ENCODE measurements around the gene DCUN1D5.
"Not testable (repeated sequence)": the region's sequence is repeated elsewhere in the genome, so short reads cannot be mapped to it uniquely, and the experiment has no call there.

DCUN1D5 gene

GRCh38 chr11:103053997-103054396, 38.0 kb downstream of the DCUN1D5 start:
- no peak for DNase-seq

- no peak for DNase-seq
These were observed 40.0 kb downstream of the DCUN1D5 start for GRCh38 chr11:103051981-103052380.

- no peak for DNase-seq
These were observed 40.7 kb downstream of the DCUN1D5 start for GRCh38 chr11:103051151-103051801.

- no peak for DNase-seq
These were observed 41.6 kb downstream of the DCUN1D5 start for GRCh38 chr11:103050351-103050750.

- no peak for DNase-seq
These were observed 44.1 kb downstream of the DCUN1D5 start for GRCh38 chr11:103047837-103048236.

- no peak for DNase-seq
These were observed 47.9 kb downstream of the DCUN1D5 start for GRCh38 chr11:103043826-103044678.

GRCh38 chr11:103042161-103042560, 49.8 kb downstream of the DCUN1D5 start:
- DNase-seq = no peak

DNA sequence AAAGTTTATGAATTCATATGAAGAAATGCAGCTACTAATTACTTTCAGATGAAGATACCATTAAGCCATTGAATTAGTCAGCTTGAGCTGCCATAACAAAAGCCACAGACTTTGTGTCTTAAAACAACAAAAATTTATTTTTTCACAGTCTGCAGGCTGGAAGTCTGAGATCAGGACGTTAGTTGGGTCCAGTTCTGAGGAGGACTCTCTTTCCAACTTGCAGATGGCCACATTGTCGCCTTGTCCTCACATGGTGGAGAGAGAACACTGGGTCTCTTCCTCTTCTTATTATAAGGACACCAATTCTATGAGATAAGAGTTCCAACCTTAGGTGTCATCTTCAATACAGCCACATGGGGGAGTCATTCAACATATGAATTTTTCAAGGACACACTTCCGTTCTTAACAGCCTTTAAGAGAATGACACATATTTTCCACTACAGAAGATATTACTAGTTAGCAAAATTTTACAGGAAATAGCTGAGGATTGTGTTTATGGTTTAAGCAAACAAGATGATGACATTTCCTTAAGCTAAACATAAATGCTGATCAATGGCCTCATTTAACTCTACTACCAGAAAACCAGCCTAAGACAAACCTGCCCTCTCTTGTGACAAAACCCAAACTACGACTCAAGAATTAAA, 56.0 kb downstream of the DCUN1D5 start:
- DNase-seq = no peak

- no peak for DNase-seq
These were observed 56.7 kb downstream of the DCUN1D5 start for GRCh38 chr11:103035216-103035615.

DNA sequence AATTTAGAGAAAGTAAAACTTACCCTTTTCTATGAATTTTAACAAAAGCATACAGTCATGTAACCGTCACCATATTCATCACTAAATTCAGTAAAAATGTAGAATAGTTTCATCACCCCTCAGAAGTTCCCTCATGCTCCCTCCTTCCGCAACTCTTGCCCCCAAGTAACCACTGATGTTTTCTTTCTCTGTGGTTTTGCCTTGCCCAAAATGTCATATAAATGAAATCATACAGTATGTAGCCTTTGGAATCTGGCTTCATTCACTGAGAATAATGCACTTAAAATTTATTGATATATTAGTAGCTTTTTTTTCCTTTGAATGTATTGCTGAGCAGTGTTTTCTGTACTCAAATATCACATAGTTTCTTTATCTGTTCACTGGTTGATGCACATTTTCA, 60.1 kb downstream of the DCUN1D5 start:
- DNase-seq = no peak

- no peak for DNase-seq
These were observed 62.6 kb downstream of the DCUN1D5 start for GRCh38 chr11:103029401-103029800.

DNA sequence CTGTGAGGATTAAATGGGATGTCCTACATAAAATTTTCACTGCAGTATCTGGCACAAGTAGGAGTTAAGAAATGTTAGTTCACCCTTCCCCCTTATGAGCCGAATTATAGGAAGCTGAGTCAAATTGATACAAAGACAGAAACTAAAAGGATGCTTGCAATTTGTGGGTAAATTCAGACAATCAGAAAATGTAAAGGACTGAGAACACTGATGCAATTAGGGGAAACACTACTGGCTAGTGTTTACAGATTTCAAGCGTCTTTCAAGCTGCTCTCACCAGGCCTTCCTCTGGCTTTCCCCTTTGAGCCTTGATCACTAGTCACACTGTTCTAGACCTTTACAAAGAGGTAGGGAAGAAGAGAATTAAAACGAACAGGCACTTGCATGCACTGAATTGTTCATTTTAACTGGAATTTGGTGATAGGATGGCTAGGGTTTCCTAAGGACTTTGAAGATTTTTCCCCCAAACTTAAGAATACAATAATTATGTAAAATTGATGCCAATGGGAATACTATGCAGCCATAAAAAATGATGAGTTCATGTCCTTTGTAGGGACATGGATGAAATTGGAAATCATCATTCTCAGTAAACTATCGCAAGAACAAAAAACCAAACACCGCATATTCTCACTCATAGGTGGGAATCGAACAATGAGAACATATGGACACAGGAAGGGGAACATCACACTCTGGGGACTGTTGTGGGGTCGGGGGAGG, 63.5 kb downstream of the DCUN1D5 start:
- DNase-seq = not testable (repeated sequence)

GRCh38 chr11:103024086-103024485, 67.9 kb downstream of the DCUN1D5 start:
- no peak for DNase-seq

GRCh38 chr11:103016031-103016430, 75.9 kb downstream of the DCUN1D5 start:
- DNase-seq = no peak

DNA sequence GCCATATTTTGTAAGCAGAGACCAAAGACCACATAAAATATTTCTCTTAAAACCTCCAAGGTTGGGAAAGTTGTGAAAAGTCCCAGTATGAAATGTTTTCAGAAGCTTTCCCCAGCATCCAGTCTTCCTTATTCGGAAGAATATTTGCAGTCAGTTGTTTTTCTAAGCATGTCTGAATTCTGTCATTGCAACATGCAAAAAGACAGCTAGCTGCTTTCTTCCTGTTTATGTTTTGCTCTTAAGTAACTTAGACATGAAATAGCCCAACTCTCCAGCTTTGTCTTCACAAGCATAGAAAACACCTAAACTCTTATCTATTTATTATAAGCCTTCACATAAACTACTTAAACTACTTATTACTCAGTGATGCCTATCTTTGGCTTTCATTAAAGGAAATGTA, 78.5 kb downstream of the DCUN1D5 start:
- DNase-seq = no peak
